Bronchial epithelial cell (primary cell): Measurements from ENCODE around the gene KRT32. TPM values are rescaled to one million over a fixed set of nuclear protein-coding genes. Genes with fewer than 3 reads are reported as not detected.
A peak's percentile ranks its signal among the peaks of the same experiment; 100 is the strongest.

Experiments used
- DNase-seq: peaks from one replicate; pipeline ENCODE4 v3.0.0-alpha.2; 2010; ENCODE audit warnings: low read depth
- FAIRE-seq: peaks from 2 replicates; lab custom pipeline; 2011; peaks lifted over from hg19 to GRCh38; lab: Jason Lieb, UNC
- H3K27me3 ChIP-seq: 2 replicates; pipeline ENCODE4 v1.5.1; 2011; ENCODE audit warnings: low read length; ENCODE audit not compliant: control insufficient read depth, insufficient read depth
- H3K36me3 ChIP-seq: 2 replicates; pipeline ENCODE4 v1.5.1; 2011; ENCODE audit warnings: low read length; ENCODE audit not compliant: control insufficient read depth, insufficient read depth
- H3K4me3 ChIP-seq: 2 replicates; pipeline ENCODE4 v1.5.1; 2011; ENCODE audit warnings: mild to moderate bottlenecking, low read depth, low read length, control low read depth
- CTCF ChIP-seq: IDR thresholded peaks from 2 replicates; pipeline ENCODE4 v1.5.1; 2011; ENCODE audit warnings: mild to moderate bottlenecking, moderate library complexity, low read length, control low read depth, inconsistent platforms; ENCODE audit not compliant: insufficient read depth, severe bottlenecking
- total RNA-seq: library from RNA; depleted of rRNA; stranded (reverse); fragments of >200 nt; gene quantifications from 2 replicates; pipeline ENCODE4 v1.2.1, GENCODE V29; 2014

Gene KRT32
- total RNA-seq, 1 donor from 2014 or later, result not detected

DNA sequence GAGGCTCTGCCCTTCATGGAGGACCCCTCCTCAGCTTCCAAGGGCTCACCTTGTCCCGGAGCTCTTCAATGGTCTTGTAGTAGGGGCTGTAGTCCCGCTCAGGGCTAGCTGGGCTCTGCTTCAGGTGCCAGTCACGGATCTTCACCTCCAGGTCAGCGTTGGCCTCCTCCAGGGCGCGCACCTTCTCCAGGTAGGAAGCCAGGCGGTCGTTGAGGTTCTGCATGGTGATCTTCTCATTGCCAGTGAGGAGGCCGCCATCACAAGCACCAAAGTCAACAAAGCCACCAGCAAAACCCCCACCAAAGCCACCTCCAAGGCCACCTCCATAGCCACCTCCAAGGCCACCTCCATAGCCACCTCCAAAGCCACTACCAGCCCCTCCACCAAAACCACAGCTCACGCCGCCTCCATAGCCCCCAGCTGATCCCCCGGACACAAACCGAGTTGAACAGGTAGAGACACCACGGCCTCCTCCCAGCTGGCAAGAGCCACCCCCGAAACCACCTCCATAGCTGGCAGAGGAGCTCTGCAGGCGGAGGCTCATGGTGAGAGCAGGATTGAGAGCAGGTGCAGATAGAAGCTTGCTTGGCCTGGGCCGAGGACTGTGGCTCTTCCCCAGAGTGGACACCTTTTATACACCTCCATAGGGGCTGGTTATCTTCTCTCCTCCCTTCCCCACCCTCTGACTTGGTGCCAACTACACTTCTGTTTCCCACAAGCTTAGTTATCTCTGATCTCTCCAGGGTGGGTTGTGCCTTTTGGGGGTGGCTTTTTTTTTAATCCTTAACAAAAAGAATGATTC, 38.0 kb upstream of the KRT32 start, which contains the start of gene KRT13:
Gene KRT13 (minus strand): TSS at position 606 of the 802 bp plus-strand sequence. CDS start 62 bp downstream, at position 544.
- Histone ChIP-seq H3K36me3 (peaks cover 1% of the 10 kb centered on the region), H3K4me3 (no peak within 1 kb of the TSS), H3K27me3 (no peaks in the 10 kb centered on the region)
- no peak for TF ChIP-seq CTCF
- no peak for FAIRE-seq
- no peak for DNase-seq

DNA sequence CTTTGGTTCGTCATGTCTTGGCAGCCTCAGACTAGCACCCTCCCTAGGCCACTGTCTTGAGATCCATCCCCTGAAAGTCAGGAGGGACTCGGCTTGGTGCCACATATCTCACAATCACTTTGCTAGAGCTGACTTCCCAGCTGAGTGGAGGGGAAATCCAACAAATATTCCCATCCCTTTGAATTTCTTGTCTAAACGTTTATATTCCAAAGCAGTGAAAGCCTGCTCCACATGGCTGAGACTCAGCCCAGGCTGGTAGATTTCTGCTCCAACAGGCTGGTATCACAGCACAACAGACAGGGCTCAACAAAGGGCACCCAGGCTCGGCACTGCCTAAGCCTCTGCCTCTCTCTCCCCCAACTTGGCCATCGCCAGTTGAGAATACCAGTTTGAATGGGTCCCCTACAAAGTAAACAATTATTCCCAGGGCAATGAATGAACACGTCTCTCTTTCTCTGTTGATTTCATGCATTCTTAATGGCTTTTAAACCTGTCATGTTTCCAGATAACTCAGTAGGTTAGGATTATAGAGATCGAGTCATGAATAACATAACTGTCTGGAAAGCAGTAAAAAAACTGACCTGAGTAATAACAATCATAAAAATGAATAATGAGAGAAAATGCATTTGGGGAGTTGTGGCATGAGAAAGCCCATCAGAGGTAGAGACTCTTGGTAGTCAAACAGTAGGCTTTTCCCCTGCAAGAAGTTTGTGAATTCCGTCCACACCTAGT, 37.2 kb upstream of the KRT32 start:
- Histone ChIP-seq H3K4me3 (no peak overlapping the region), H3K36me3 (peaks cover 1% of the 10 kb centered on the region), H3K27me3 (no peaks in the 10 kb centered on the region)
- no peak for TF ChIP-seq CTCF
- DNase-seq (no peak), FAIRE-seq (no peak)

GRCh38 chr17:41503202-41503601, 36.0 kb upstream of the KRT32 start:
- DNase-seq (no peak), FAIRE-seq (no peak)
- Histone ChIP-seq H3K36me3 (peaks cover 1% of the 10 kb centered on the region), H3K4me3 (no peak overlapping the region), H3K27me3 (no peaks in the 10 kb centered on the region)
- TF ChIP-seq CTCF, result no peak

DNA sequence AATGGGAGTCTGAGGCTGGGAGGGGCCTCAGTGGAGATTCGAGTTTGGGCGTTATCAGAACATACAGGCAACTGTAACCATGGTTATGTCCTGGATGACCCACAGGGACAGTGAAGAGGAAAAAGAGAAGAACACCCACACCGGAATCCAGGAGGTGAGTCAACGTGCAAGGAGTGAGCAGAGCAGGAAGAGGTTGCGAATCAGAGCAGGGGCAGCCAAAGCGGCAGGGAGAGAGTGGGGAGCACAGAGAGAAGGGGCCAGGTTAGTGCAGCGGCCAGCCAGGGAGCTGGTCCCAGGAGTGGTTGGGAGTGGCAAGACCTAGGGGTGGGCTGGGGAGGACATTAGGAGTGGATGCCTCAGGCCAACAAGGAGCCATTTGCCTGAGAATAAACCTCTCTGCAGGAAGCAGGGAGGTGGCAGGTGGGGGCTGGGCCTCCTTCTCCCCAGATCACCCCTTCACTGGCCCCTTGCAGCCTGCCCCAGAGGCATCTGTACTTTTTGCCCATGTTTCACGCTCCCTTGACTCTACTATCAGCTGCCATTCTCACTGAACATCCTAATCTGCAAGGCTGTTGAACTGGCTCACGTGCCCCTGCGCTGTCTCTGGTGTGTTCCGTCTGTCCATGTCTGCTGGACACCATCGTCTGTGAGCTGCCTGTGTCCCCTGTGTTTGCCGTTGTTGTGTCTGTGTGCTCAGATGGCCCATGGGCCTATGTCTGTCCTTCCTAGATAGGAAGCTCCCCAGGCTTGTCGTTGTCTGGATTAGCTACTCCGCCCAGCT, 33.1 kb upstream of the KRT32 start:
- DNase-seq, result peak; percentile 89
- peak; percentile 52 for FAIRE-seq
- no peak for TF ChIP-seq CTCF

DNA sequence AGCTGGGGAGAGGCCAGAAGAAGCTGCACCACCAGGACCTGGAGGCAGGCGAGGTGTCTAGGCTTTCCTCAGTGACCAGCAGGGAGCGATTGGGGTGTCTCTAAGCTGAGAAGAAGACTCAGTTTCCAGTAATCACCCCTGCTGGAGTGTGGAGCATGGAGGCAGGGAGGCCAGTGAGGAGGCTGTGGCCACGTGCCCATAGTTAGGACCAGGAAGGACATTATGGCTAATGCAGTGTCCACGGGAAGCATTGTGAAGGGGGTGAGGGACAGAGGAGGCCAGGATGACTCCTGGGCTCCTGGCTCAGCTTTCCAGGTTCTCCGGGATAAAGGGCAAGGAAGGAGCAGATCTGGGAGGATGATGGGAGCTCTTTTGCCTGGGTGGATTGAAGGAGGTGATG, 32.5 kb upstream of the KRT32 start:
- DNase-seq (no peak), FAIRE-seq (no peak)
- no peak for TF ChIP-seq CTCF
- Histone ChIP-seq H3K36me3 (peaks cover 1% of the 10 kb centered on the region), H3K4me3 (no peak overlapping the region), H3K27me3 (no peaks in the 10 kb centered on the region)

More for the DNA sequence above, 33.1 kb upstream of the KRT32 start:
- Histone ChIP-seq H3K27me3 (no peaks in the 10 kb centered on the region), H3K36me3 (peaks cover 1% of the 10 kb centered on the region), H3K4me3 (no peak overlapping the region)
